Stimulated activated CD8-positive, alpha-beta memory T cell treated with anti-CD3 and anti-CD28 coated beads, Interleukin-15, amount 100 ng/mL, for 4 hours (primary cell): ENCODE measurements around the gene STIL.
"Not testable (repeated sequence)": the region's sequence is repeated elsewhere in the genome, so short reads cannot be mapped to it uniquely, and the experiment has no call there.

Experiments
- DNase-seq, 2 donors: peaks; one replicate each; pipeline ENCODE4 v3.0.0-alpha.2; 2020; ENCODE audit warnings: low read depth in 2 of 2

The STIL gene

DNA sequence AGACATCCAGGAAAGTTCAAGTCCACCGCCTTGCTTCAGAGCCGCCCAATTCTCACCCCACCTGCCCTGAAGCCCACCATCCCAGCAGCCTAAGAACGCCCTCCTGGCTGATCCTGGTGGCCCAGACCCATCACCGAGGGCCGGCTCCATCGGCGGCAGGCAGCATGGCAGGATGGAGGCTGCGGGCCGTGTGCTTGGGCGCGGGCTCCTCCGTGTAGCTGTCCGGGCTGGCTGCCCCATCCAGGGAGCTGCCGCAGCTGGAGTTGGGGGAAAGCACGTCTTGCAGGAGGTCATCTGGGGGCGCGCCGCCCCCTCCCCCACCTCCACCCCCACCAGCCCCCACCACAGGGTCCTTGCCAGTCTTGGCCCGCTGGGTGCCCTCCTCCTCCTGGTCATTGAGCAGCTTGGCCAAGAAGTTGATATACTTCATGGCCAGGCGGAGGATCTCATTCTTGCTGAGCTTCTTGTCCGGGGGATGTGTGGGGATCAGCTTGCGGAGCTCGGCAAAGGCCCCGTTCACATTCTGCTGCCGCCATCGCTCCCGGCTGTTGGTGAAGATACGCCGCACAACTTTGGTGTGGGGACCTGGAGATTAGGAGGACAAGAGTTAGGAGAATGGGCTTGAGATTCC is 94.2 kb downstream of the STIL start:
- DNase-seq = no peak

DNA sequence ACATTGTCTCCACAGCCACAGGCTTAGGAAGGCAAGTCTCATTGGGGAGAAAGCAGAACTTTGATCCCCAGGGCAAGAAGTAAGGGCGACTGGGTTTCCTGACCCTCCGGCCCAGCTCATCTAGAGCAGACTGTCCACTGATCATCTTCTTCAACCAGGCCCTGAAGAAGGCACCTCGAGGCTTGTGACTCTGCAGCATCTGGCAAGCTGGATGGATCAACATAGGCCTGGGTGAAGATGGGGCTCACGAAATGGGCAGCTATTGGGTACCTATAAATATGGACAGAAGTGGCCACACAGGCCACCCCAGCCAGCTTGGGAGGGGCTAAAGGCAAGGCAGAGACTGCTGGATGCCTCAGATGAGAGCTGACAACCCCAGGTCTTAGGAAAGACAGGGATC is 94.9 kb downstream of the STIL start:
- DNase-seq = no peak

DNA sequence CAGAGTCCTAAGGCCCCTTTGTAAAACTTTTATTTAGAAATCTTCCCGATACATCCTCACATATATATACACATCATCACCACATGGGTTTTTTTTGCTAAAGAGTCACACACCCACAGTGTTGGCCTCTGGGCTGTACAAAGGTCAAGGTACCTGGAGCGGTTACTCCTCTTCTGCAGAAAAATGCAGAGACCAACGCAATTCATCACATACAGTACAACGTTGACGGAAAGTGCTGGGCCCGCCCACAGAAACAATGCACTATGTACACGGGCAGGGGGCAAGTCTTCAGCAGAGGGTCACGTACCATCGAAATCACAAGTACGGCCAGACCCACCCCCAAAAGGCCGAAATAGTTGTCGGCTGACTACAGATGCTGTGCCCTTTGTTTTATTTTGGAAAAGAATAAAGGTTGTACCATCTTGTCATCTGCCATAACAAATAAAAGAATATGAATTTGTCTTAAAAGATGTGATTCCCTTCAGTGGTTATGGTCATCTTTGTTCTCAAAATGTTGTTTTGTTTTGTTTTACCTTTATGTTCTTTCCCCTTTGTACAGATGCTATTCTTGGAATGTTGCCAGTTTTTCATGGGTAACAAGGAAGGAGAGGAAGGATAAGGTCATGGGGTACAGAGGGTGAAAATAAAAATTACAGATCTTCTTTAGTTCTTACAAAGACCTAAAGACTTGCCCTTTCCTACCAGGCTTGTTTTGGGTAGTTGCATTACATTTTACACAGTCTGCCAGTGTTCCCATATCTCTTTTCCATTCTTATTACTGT is 97.5 kb downstream of the STIL start:
- no peak for DNase-seq

DNA sequence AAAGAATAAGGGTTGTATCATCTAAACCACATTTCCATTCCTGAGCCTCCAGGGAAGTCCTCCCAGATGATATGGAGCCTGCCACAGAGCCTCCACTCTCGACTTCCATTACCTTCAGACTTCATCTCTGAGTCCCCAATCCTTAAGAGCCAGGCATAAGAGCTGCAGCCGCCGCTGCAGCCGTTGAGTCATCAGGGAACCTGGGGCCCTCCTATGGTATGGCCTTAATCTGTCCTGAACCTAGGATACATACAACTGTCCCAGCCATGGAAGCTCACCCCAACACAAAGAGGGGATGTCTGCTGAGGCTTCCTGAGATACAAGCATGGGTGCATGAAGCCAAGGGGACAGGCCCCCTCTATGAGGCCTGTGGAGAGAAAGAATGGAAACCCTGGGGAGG is 98.2 kb downstream of the STIL start:
- no peak for DNase-seq

DNA sequence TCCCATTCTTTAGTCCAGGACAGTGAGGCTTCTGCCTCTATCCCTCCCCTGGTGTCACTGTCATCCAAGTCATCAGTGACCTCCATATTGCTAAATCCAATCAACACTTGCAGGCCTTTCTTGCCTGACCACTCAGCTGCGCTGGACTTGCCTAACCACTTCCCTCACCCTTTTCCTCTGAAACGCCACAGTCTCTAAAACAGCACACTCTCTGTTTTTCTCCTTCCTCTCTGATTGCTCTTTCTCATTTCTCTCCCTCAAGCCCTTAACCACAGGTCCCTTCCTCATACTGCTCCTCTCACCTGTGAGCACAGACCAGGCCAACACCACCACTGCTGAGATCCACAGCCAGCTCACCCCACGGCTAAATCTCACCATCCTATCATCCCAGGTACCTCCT is 99.4 kb downstream of the STIL start:
- no peak for DNase-seq

DNA sequence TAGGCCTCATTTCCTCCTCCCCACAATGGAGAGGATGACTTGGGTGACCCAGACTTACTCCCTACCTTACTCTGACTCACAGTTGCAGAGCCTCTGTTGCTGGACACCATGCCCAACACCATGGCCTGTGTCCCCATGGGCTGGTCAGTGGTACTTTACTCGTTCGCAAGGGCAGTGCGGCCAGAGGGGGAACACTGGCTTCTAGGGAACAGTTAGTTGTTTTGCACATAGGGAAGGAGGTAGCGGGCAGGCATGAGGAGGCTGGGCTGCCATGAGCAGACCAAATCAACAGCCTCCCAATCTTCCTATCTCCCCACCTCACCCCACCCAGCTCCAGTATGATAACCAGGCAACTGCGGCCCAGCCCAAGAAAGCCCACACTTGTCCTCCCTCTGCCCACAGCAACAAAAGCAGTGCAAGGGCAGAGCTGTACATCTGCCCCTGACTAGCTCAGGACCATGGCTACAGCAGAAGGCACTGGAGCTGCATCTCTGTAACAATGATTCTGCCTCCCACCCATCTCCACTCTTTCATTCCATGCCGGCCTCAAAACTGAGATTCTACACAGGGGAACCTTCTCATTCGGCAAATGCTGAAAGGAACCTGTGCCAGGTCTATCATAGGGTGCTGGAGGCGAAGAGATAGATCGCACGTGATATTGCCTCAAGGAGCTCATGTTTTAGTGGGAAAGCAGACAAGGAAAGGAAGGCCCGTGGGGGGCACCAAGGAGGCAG is 100.5 kb downstream of the STIL start:
- DNase-seq = no peak

DNA sequence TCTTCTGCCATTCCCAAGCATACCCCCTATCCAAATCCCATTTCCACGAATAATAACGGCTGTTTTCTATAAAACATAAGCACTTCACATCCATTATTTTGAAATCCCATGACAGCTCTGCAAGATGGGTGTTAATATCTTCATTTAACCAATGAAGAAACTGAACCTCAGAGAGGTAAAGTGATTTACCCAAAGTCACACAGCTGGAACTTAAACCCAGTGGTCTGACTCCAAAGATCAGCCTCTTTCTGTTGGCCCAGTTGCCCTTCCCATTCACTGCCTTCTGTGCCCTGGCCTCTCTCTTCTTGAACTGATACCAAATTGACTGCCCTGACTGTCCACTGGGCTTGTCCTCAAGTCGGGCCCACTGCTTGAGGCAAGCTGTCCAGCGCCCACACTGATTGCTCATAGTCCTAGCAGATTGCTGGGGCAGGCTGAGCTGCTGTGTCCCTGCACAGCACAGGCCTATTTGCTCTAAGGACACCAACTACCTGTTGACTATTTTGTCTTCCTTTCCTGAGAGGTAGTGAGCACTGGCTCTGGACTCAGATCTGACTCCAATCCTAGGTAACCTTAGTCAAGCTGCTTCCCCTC is 101.2 kb downstream of the STIL start:
- DNase-seq = no peak

DNA sequence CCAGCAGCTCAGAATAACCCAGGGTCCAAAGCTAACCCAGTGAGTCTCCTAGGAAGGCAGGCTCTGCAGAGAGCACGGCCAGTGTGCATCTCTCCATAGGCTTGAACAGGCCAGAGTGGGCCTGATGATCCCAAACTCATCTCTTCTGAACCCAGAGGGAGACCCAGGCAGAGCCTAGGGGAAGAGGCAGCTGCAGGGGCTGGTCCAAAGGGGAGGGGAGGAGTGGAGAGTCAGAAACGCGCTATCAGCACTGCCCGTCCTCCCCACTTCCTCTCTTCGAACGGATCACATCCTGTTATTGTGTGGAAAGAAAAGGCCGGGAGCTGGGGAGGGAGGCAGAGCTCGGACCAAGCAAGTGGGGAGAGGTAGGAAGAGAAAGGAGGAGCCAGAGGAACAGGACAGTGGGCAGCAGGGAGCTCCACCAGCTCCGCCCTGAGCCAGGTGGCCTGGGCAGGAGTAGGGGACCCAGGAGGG is 102.1 kb downstream of the STIL start:
- DNase-seq = no peak

DNA sequence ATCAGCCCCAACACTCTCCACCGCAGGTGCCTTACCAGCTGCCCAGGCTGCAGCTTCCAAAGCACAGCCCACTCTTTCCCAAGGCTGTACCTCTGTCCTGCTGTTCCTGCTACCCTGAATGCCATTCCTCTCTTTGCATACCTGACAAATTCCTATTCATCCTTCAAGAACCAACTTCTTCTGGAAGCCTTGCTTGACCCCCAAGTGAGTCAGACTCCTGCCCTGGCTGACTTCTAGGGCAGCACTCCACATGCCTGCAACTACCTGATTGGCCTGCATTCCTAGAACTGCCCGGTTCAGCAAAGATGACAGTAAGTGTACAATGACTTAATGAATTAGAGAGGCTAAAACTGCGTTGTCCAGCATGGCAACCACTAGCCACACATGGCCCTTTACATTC is 103.3 kb downstream of the STIL start:
- DNase-seq = no peak

DNA sequence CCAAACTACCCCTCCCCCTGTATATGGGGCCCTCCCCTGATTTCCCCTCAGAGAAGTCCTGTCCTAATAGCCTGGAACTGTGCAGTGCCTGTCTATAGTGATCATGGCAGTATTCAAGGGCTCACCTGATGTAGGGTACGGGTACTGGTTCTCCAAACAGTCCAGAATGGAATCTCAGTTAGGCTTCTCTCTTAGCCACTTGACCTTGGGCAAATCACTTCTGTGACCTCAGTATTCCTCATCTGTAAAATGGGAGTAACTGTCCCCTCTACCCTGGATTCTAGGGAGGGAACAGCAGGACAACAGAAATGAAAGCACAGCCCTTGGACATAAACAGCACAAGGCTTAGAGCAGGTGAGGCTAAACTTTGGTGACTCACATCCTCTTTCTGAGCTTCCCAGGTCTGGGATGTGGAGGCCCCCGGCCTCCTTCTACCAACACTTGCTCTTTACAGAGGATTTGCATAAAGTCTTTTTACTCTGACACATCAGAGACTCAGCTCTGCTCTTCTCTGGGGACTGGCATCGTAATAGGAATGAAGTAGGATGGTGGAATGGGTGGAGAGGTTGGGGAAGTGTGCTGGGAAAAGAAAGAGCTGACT is 104.1 kb downstream of the STIL start:
- DNase-seq = no peak

DNA sequence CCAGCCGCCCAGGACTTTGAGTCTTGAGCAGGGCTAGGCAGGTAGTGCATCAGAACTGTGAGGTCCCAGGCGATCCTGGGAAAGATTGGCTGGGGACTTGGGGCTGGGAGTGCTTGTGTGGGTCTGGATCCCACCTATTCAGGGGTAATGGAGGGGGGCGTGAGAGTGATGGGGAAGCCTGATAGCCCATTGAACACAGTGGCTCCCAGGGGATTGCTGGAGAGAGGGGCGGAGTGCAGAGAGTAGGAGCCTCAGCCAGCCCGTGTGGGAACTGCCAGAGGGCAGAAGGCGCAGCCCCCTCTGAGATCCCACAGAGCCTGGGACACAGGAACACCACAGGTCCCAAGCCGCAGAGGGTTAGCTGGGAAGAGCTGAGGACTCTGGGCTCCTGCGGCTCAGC is 104.9 kb downstream of the STIL start:
- no peak for DNase-seq

DNA sequence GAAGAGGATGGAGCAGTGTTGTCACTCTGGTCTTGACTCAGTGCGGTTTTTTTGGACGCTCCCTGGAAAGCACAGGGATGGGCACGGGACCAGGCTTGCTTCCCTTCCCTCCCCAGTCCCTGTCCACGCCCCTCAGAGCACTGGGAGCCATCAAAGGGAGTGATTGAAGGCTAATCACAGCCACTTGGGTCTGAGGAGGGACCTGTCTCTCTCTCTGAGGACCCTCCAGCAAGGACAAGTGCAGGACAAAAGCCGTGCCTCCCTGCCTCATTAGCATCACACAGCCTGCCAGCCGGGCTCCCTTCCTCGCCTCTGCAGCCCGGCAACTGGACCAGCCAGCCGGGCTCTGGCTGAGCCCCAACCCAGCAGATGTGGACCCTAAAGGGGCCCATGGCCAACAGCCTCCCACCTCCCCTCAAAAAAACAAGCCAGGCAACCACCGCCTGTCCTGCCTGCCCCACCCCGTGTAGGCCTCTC is 105.5 kb downstream of the STIL start:
- DNase-seq = no peak

DNA sequence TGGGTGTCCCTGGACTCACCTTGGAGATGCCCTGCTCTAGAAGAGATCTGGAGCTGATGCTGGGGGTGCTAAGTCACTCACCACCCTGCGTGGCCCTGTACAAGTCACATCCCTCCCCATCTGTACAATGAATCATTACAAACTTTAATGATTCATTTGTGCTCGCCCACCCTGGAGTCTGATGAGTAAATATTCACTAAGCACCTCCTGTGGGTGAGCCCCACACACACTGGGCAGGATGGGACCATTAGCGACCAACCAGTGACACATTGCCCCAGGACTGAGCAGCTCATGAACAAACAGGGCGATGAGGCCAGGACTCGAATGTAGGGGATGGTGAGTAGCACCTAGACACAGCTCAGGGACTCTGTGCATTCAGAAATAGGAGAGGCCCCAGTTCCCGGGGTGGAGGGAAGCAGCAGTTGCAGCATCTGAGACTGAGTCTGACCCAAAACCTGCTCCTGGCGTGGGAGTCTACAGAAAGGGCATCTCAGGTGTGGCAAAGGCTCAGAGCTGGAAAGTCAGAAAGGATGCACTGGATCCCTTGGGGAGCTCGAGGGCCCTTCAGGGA is 106.1 kb downstream of the STIL start:
- DNase-seq = no peak

DNA sequence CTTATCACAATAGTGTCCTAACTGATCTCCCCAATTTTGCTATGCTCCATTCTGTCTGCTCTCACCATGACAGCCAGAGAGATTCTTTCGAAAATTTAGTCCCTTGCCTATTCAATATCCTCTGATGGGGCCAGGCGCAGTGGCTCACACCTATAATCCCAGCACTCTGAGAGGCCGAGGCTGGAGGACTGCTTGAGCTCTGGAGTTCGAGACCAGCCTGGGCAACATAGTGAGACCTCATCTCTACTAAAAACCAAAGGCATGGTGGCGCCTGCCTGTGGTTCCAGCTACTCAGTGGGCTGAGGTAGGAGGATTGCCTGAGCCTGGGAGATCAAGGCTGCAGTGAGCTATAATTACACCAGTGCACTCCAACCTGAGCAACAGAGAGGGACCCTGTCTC is 108.0 kb downstream of the STIL start:
- DNase-seq = no peak

DNA sequence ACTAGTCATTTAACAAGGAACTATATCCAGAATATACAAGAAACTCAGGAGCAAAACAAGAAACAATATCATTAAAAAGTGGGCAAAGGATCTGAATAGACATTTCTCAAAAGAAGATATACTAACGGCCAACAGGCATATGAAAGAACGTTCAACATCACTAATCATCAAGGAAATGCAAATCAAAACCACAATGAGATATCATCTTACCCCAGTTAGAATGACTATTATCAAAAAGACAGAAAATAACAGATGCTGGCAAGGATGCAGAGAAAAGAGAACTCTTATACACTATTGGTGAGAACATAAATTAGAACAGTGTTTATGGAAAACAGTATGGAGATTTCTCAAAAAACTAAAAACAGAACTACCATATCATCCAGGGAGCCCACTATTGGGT is 110.4 kb downstream of the STIL start:
- DNase-seq = not testable (repeated sequence)

DNA sequence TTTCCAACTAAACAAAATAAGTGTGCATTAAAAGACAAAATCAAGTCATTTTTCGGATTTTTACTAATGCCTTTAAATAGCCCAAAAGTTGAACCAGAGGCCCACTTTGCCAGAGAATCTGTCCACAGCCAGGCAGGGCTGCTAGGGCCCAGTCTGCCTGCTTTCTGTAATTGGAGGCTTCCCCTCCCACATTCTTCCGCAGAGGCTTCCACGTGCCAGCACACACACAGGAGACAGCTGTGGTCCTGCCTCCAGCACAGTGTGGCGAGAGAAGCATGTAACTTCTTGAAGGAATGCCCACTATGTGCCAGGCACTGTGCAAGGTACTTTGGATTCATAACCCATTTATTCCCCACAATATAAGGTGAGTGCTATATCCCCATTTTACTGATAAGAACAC is 112.8 kb downstream of the STIL start:
- no peak for DNase-seq
